Astrocyte of the cerebellum (primary cell): ENCODE results near the gene SGO2.
A peak's percentile ranks its signal among the peaks of the same experiment; 100 is the strongest.

Experiments used
- DNase-seq: peaks from one replicate; pipeline ENCODE4 v3.0.0-alpha.2; 2011; ENCODE audit warnings: low read depth
- H3K4me3 ChIP-seq: 2 replicates; pipeline ENCODE4 v1.5.1; 2011; ENCODE audit warnings: mild to moderate bottlenecking, low read depth, low read length, moderate library complexity
- in situ Hi-C: cut with HindIII; loops from 2 replicates; pipeline ENCODE4 v1.10.0; 2017; ENCODE audit warnings: low sequenced_read_pairs
- TF ChIP-seq, protein P1 (sequence below): IDR thresholded peaks from 2 replicates; pipeline ENCODE4 v1.5.1; 2012; ENCODE audit warnings: low read length, low read depth, moderate library complexity, mild to moderate bottlenecking; ENCODE audit errors: missing control alignments

SGO2 gene, protein sequence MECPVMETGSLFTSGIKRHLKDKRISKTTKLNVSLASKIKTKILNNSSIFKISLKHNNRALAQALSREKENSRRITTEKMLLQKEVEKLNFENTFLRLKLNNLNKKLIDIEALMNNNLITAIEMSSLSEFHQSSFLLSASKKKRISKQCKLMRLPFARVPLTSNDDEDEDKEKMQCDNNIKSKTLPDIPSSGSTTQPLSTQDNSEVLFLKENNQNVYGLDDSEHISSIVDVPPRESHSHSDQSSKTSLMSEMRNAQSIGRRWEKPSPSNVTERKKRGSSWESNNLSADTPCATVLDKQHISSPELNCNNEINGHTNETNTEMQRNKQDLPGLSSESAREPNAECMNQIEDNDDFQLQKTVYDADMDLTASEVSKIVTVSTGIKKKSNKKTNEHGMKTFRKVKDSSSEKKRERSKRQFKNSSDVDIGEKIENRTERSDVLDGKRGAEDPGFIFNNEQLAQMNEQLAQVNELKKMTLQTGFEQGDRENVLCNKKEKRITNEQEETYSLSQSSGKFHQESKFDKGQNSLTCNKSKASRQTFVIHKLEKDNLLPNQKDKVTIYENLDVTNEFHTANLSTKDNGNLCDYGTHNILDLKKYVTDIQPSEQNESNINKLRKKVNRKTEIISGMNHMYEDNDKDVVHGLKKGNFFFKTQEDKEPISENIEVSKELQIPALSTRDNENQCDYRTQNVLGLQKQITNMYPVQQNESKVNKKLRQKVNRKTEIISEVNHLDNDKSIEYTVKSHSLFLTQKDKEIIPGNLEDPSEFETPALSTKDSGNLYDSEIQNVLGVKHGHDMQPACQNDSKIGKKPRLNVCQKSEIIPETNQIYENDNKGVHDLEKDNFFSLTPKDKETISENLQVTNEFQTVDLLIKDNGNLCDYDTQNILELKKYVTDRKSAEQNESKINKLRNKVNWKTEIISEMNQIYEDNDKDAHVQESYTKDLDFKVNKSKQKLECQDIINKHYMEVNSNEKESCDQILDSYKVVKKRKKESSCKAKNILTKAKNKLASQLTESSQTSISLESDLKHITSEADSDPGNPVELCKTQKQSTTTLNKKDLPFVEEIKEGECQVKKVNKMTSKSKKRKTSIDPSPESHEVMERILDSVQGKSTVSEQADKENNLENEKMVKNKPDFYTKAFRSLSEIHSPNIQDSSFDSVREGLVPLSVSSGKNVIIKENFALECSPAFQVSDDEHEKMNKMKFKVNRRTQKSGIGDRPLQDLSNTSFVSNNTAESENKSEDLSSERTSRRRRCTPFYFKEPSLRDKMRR

DNA sequence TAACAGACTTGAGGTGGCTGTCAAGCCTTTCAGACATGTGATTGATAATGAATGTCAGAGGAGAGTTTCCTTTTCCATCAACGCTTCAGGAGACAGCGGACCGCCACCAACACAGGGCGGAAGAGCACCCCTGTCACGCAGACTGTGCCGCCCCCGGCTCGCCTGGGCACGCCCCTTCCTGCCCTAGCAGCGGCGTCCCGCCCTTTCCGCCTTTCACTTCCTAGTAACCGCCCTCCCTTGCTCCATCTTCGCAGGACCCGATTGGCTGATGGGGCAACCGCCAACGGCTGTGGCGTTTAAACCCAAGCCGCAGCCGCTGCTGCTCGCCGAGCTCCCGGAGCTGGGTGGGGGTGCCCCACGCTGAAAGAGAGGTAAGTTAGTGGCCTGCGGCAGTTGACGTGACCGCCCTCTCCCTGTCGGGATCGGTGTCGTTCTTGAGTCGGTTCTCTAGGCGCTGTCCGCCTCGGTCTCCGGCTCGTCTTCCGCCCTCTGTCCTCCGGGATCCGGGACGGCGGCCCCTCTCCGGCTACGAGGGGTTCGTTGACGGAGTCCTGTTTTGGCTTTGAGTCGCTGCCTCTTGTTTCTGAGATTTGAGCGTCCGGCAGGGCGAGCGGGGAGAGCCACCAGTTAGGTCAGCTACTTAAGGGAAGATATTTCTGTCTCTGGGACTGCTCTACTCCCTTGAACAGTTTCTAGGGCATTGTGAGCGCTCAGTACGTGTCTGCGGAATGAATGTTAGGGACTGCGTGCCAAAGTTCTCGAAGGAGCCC, at the start of gene SGO2:
SGO2 (plus strand) TSS at position 326 of the 770 bp plus-strand sequence. CDS start 6,769 bp downstream, outside the sequence.
- in situ Hi-C loops, result no loop called here
- peak; percentile 71 for DNase-seq
- peak within 1 kb of the TSS; percentile 81 for H3K4me3 ChIP-seq
- TF ChIP-seq, protein P1, sequence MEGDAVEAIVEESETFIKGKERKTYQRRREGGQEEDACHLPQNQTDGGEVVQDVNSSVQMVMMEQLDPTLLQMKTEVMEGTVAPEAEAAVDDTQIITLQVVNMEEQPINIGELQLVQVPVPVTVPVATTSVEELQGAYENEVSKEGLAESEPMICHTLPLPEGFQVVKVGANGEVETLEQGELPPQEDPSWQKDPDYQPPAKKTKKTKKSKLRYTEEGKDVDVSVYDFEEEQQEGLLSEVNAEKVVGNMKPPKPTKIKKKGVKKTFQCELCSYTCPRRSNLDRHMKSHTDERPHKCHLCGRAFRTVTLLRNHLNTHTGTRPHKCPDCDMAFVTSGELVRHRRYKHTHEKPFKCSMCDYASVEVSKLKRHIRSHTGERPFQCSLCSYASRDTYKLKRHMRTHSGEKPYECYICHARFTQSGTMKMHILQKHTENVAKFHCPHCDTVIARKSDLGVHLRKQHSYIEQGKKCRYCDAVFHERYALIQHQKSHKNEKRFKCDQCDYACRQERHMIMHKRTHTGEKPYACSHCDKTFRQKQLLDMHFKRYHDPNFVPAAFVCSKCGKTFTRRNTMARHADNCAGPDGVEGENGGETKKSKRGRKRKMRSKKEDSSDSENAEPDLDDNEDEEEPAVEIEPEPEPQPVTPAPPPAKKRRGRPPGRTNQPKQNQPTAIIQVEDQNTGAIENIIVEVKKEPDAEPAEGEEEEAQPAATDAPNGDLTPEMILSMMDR, result no peak

DNA sequence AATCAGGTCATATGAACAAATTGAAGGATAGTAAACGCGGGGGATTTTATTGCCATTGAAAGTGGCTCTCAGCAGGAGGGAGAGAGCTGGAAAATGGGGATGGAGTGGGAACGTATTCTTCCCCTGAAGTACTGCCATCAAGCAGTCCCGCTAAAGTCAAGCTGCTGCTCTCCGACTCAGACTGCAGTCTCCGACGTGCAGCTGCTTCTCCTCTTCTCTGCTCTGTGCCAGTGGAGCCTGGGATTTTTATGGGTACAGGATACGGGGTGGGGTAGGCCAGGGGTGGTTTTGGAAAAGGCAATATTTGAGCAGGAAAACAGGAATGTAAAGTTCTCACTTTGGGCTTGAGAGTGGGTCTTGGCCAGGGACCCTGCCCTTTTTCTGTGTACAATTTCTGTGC, 49.2 kb upstream of the SGO2 start:
- DNase-seq, result no peak
- TF ChIP-seq, protein P1, result no peak
- in situ Hi-C loops, result no loop called here
- no peak overlapping the region for H3K4me3 ChIP-seq

DNA sequence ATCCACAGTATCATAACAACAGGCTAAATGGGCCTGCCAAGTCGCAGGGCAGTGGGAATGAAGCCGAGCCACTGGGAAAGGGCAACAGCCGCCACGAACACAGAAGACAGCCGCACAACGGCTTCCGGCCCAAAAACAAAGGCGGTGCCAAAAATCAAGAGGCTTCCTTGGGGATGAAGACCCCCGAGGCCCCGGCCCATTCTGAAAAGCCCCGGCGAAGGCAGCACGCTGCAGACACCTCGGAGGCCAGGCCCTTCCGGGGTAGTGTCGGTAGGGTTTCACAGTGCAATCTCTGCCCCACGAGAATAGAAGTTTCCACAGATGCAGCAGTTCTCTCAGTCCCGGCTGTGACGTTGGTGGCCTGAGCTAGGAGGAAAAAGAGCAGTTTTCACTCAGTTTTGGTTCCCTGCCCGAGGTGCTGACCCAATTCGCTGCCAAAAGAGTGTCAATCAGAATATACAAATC, 48.3 kb upstream of the SGO2 start:
- in situ Hi-C loops, result no loop called here
- DNase-seq, result no peak
- TF ChIP-seq, protein P1, result no peak
- no peak overlapping the region for H3K4me3 ChIP-seq

DNA sequence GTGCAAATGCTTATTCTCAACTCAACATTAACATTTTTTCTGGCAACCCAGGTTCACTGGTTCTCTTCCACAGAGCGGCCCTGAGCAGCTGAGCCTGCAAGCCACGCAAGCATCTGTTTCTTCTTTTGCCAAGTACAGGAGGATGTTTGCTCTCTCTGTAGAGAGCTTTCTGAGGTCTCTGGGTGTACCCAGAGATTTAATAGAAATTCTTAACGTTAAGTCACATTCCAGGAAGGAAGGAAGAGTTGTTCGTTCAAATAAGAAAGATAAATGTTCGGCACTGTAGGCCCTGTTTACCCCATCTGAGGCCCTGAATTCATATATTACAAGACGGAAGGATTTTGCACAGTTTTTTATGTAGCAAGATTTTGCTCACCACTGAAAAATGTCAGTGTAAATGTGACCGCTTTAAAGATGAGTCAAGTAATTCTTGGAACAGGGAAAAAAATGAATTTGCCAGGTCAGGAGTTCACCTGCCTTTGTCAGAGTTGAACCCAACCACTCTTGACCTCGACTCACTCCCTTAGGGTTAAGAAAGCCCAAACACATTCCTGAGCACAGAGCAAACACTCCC, 46.2 kb upstream of the SGO2 start:
- H3K4me3 ChIP-seq, result no peak overlapping the region
- TF ChIP-seq, protein P1, result no peak
- peak; percentile 18 for DNase-seq
- in situ Hi-C loops, result loop anchor here (5.0 kb wide), 1 partner anchor 507 kb away; no protein-coding TSS in a partner anchor

DNA sequence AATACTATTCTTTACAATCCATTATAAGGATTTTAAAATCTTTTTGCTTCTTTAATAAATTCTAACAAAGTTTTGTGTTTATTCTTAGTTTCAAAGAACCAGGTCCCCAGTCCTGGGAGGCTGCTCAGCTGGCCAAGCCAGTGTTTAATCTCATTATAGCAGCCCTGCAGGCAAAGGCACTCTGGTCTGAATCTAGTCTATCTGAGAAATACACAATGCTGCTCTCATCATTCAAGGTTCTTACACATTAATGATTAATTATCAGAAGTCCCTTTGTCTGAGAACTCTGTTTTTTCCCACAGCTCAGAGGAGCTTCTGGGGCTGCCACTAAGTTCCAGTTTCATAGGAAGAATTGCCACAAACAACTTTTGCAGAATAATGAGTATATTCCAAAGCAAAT, 43.8 kb upstream of the SGO2 start:
- in situ Hi-C loops, result loop anchor here (5.0 kb wide), 1 partner anchor 510 kb away; no protein-coding TSS in a partner anchor

More for the DNA sequence above, 43.8 kb upstream of the SGO2 start:
- no peak for DNase-seq
- H3K4me3 ChIP-seq, result no peak overlapping the region
- TF ChIP-seq, protein P1, result no peak
